HG02852 (cell line): ENCODE measurements around the gene AATF.

ENCODE experiments used
- ATAC-seq: cut with Tn5 transposase; IDR thresholded peaks from one replicate; pipeline ENCODE4 v1.9.1; 2021; ENCODE audit warnings: mild to moderate bottlenecking, moderate library complexity; ENCODE audit not compliant: unreplicated experiment

The AATF gene

GRCh38 chr17:37098152-37098551 is 149.4 kb downstream of the AATF start:
- ATAC-seq: no peak

GRCh38 chr17:37098910-37099664 is 150.3 kb downstream of the AATF start:
- ATAC-seq: no peak

- ATAC-seq: no peak
Measured at GRCh38 chr17:37100231-37100630, 151.5 kb downstream of the AATF start.

GRCh38 chr17:37101306-37101705 is 152.6 kb downstream of the AATF start:
- ATAC-seq: no peak

- ATAC-seq: no peak
Measured at GRCh38 chr17:37103231-37103630, 154.5 kb downstream of the AATF start.

GRCh38 chr17:37106049-37106448 is 157.3 kb downstream of the AATF start:
- ATAC-seq: no peak
